TTC549 (cell line): ENCODE measurements around the gene PITPNM1.

Experiments
- FAIRE-seq: peaks from 2 replicates; lab custom pipeline; 2012; peaks lifted over from hg19 to GRCh38; lab: Jason Lieb, UNC

The PITPNM1 gene

GRCh38 chr11:67464411-67465188, 40.6 kb downstream of the PITPNM1 start:
- no peak for FAIRE-seq

- FAIRE-seq = no peak
Measured at GRCh38 chr11:67463680-67464410, 41.3 kb downstream of the PITPNM1 start.

GRCh38 chr11:67463186-67463585, 42.0 kb downstream of the PITPNM1 start:
- FAIRE-seq = no peak

GRCh38 chr11:67458266-67458665, 46.9 kb downstream of the PITPNM1 start:
- FAIRE-seq = no peak

GRCh38 chr11:67457453-67457852, 47.7 kb downstream of the PITPNM1 start:
- no peak for FAIRE-seq

GRCh38 chr11:67456068-67456705, 49.0 kb downstream of the PITPNM1 start:
- FAIRE-seq = no peak

- FAIRE-seq = no peak
Measured at GRCh38 chr11:67455054-67455453, 50.1 kb downstream of the PITPNM1 start, which contains the start of gene CABP4. CABP4 (plus strand) TSS chr11:67455354; CDS start chr11:67455424, 70 bp downstream.

GRCh38 chr11:67453816-67454732, 51.1 kb downstream of the PITPNM1 start:
- no peak for FAIRE-seq

- no peak for FAIRE-seq
Measured at GRCh38 chr11:67452141-67452952, 52.8 kb downstream of the PITPNM1 start, which contains the start of gene GPR152. GPR152 (minus strand) TSS chr11:67452729; CDS start chr11:67452724, 5 bp downstream.

GRCh38 chr11:67451658-67451976, 53.5 kb downstream of the PITPNM1 start:
- no peak for FAIRE-seq

GRCh38 chr11:67450796-67451657, 54.1 kb downstream of the PITPNM1 start:
- no peak for FAIRE-seq

GRCh38 chr11:67449116-67449844, 55.9 kb downstream of the PITPNM1 start:
- no peak for FAIRE-seq

- no peak for FAIRE-seq
Measured at GRCh38 chr11:67448220-67448609, 56.9 kb downstream of the PITPNM1 start.

- no peak for FAIRE-seq
Measured at GRCh38 chr11:67445515-67445914, 59.6 kb downstream of the PITPNM1 start.

- FAIRE-seq = no peak
Measured at GRCh38 chr11:67442504-67443404, 62.4 kb downstream of the PITPNM1 start.
